ENCODE results near the gene KCNK15. TPM values are rescaled to one million over a fixed set of nuclear protein-coding genes. Genes with fewer than 3 reads are reported as not detected.

Gene KCNK15
- total and polyA plus RNA-seq, 2 experiments from 2014 or later = 0.32 TPM; not detected in 1

DNA sequence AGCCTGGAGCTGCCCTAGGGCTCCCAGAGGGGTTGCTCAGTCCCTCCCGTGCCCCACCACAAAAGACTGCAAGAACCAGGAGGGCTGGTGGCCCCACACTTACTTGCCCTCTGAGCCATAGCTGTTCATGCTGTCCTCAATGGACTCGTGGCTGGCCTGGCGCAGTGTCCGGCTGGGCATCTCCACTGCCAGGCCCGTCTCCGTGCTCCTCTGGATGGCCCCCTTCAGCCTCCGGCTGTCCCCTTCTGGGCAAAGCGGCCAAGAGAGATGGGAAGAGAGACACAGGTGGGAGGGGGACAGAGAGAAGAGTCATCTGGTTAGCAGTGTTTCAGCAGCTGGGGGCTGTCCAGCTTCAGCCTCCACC is 25.5 kb downstream of the KCNK15 start:
- Histone ChIP-seq H3K4me3 (no peak overlapping the region), H3K27ac (no peak overlapping the region), H3K27me3 (no peaks in the 10 kb centered on the region), H3K9me3 (ENCODE audit: low read depth) (no peaks in the 10 kb centered on the region), H3K4me1 (ENCODE audit: low read depth) (no peaks in the 10 kb centered on the region), H3K36me3 (no peaks in the 10 kb centered on the region)
- TF ChIP-seq, protein P1, sequence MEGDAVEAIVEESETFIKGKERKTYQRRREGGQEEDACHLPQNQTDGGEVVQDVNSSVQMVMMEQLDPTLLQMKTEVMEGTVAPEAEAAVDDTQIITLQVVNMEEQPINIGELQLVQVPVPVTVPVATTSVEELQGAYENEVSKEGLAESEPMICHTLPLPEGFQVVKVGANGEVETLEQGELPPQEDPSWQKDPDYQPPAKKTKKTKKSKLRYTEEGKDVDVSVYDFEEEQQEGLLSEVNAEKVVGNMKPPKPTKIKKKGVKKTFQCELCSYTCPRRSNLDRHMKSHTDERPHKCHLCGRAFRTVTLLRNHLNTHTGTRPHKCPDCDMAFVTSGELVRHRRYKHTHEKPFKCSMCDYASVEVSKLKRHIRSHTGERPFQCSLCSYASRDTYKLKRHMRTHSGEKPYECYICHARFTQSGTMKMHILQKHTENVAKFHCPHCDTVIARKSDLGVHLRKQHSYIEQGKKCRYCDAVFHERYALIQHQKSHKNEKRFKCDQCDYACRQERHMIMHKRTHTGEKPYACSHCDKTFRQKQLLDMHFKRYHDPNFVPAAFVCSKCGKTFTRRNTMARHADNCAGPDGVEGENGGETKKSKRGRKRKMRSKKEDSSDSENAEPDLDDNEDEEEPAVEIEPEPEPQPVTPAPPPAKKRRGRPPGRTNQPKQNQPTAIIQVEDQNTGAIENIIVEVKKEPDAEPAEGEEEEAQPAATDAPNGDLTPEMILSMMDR (IDR thresholded peaks at IDR 0.05; ENCODE audit: low read depth, low read length) = no peak
- no peak for DNase-seq (ENCODE audit: low read depth in 1 of 2, low spot score in 1 of 2)

DNA sequence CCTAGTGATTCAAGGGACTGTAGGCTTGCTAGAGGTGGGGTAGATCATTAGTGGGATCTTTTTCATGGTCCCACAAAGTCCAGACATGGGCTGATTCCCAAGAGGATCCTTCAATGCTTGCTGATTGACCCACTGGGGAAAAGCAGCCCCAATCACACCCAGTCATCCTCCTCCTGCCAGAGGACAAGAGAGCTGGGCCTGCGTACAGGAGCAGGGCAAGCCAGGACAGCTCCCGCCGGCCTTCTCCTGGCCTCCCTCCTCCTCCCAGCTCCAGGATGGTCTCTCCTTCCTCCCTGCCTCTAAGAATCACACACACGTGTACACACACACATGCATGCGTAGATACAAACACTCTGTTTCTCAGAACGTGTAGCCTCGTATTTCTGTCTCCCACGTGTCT is 27.0 kb downstream of the KCNK15 start:
- H3K4me1 ChIP-seq (ENCODE audit: low read depth) = no peaks in the 10 kb centered on the region
- TF ChIP-seq, protein P1 (IDR thresholded peaks at IDR 0.05; ENCODE audit: low read depth, low read length) = no peak
- no peaks in the 10 kb centered on the region for H3K27me3 ChIP-seq
- H3K4me3 ChIP-seq = no peak overlapping the region
- no peaks in the 10 kb centered on the region for H3K36me3 ChIP-seq
- DNase-seq (ENCODE audit: low read depth in 1 of 2, low spot score in 1 of 2) = no peak
- H3K9me3 ChIP-seq (ENCODE audit: low read depth) = no peaks in the 10 kb centered on the region
- H3K27ac ChIP-seq = no peak overlapping the region

DNA sequence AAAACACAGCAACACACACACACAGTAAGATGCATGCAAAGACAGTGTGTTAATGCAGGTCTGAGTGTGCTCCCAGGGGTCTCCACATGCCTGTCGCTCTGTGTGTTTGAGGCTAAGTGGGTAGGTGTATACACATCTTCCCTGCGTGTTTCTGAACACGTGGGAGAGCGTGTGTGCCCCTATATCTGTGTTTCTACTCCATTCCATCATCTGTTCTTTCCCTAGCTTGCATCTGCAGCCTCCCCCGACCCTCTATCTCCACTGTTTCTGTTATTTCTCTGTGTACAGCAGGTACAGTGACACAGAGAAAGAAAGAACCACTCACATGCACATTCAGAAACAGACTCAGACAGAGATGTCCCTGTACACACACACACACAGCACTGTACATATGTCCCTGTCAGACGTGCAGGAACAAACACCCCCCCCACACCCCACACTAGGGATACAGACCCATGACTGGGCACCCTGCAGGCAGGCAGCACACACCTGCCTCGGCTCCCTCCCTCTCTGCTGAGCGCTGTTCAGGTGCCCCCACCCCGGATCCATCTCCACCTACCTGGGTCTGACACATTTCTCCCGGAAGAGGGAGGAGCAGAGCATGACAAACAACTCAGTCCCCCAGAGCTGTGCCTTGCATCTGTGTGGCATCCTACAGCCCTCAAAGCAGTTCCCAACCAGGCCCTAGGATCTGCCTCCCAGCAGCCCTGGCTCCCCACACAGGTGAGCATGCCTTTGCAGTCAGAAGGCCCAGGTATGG is 27.6 kb downstream of the KCNK15 start:
- Histone ChIP-seq H3K27me3 (no peaks in the 10 kb centered on the region), H3K9me3 (ENCODE audit: low read depth) (no peaks in the 10 kb centered on the region), H3K4me3 (no peak overlapping the region), H3K27ac (no peak overlapping the region), H3K36me3 (no peaks in the 10 kb centered on the region), H3K4me1 (ENCODE audit: low read depth) (no peaks in the 10 kb centered on the region)
- no peak for DNase-seq (ENCODE audit: low read depth in 1 of 2, low spot score in 1 of 2)
- TF ChIP-seq, protein P1 (IDR thresholded peaks at IDR 0.05; ENCODE audit: low read depth, low read length) = no peak

DNA sequence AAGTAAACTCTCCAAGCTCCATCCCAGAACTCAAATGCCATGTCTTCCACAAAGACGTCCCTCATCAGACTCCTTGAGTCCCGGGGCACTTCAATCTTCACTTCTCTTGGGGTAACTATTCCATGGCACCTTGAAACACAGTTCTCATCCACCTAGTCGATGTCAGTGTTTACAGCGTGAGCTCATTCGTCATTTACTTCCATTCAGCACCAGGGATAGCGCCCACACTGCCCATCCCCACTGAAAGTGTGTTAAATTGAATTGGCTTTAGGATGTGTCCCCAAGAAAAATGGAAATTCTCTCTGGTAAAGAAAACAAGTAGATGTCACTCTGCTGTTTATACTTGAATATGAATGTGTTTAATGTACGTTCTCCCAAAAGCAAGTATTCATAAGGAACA is 31.3 kb downstream of the KCNK15 start:
- H3K9me3 ChIP-seq (ENCODE audit: low read depth) = no peaks in the 10 kb centered on the region
- no peak overlapping the region for H3K27ac ChIP-seq
- H3K36me3 ChIP-seq = no peaks in the 10 kb centered on the region
- H3K27me3 ChIP-seq = no peaks in the 10 kb centered on the region
- TF ChIP-seq, protein P1 (IDR thresholded peaks at IDR 0.05; ENCODE audit: low read depth, low read length) = no peak
- H3K4me1 ChIP-seq (ENCODE audit: low read depth) = no peaks in the 10 kb centered on the region
- H3K4me3 ChIP-seq = no peak overlapping the region
- peak; percentile 50 to 74 for DNase-seq (ENCODE audit: low read depth in 1 of 2, low spot score in 1 of 2)

DNA sequence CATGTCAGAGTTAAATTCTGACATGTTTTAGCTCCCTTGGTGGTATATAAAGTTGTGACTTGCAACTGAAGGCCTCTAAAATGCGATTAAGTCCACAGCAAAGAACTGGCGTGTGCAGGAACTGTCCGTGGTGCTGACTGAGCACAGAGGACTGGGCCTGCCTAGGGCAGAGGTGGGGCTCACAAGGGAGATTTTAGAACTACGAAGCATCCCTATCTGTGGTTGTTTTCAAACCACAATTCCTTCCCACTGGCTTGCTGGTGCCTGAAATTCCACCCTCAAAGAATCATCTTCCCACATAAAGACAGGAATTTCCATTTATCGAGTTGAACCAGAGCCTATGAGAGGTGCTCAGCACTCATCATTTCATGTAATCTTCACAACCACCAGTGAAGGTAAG is 34.6 kb downstream of the KCNK15 start:
- no peak overlapping the region for H3K4me3 ChIP-seq
- peak; percentile 78 to 88 for DNase-seq (ENCODE audit: low read depth in 1 of 2, low spot score in 1 of 2)
- no peaks in the 10 kb centered on the region for H3K36me3 ChIP-seq
- H3K27ac ChIP-seq = no peak overlapping the region
- H3K4me1 ChIP-seq (ENCODE audit: low read depth) = no peaks in the 10 kb centered on the region
- TF ChIP-seq, protein P1 (IDR thresholded peaks at IDR 0.05; ENCODE audit: low read depth, low read length) = no peak
- H3K9me3 ChIP-seq (ENCODE audit: low read depth) = no peaks in the 10 kb centered on the region
- H3K27me3 ChIP-seq = no peaks in the 10 kb centered on the region
